Mesenchymal stem cell (in vitro differentiated cells and primary cell): Measurements from ENCODE around the gene MEG3.

Experiments
- DNase-seq: peaks from one replicate; pipeline ENCODE4 v3.0.0-alpha.2; 2013
- H2AFZ ChIP-seq: one replicate; pipeline ENCODE4 v1.6.1; 2013; ENCODE audit warnings: low read depth, mild to moderate bottlenecking, control low read depth, inconsistent platforms, low read length, moderate library complexity
- H2AK5ac ChIP-seq: 2 replicates; pipeline ENCODE4 v1.6.1; 2013; ENCODE audit warnings: low read length, moderate library complexity, mild to moderate bottlenecking, inconsistent platforms; ENCODE audit not compliant: severe bottlenecking
- H2BK120ac ChIP-seq: one replicate; pipeline ENCODE4 v1.6.1; 2013; ENCODE audit warnings: low read depth, mild to moderate bottlenecking, inconsistent platforms, low read length, moderate library complexity
- H2BK12ac ChIP-seq, 2 experiments: one replicate each; pipeline ENCODE4 v1.6.1; 2013; ENCODE audit warnings: inconsistent platforms in 2 of 2, low read length in 2 of 2, mild to moderate bottlenecking in 2 of 2, moderate library complexity in 2 of 2, control low read depth in 1 of 2
- H2BK15ac ChIP-seq: one replicate; pipeline ENCODE4 v1.6.1; 2013; ENCODE audit warnings: mild to moderate bottlenecking, low read depth, inconsistent platforms; ENCODE audit not compliant: poor library complexity, severe bottlenecking
- H2BK5ac ChIP-seq: 2 replicates; pipeline ENCODE4 v1.6.1; 2013; ENCODE audit warnings: low read depth, mild to moderate bottlenecking, low read length, control low read depth, inconsistent platforms; ENCODE audit not compliant: poor library complexity, severe bottlenecking
- H3K14ac ChIP-seq, 2 experiments: one replicate each; pipeline ENCODE4 v1.6.1; 2013; ENCODE audit warnings: inconsistent platforms in 2 of 2, low read length in 2 of 2, control low read depth in 1 of 2, mild to moderate bottlenecking in 1 of 2, moderate library complexity in 1 of 2
- H3K18ac ChIP-seq, 2 experiments: one replicate each; pipeline ENCODE4 v1.6.1; 2013; ENCODE audit warnings: inconsistent platforms in 2 of 2, low read length in 2 of 2, control low read depth in 1 of 2, low read depth in 1 of 2, mild to moderate bottlenecking in 1 of 2
- H3K23ac ChIP-seq, 2 experiments: one replicate each; pipeline ENCODE4 v1.6.1; 2013; ENCODE audit warnings: inconsistent platforms in 2 of 2, low read length in 2 of 2, mild to moderate bottlenecking in 2 of 2, moderate library complexity in 2 of 2, control low read depth in 1 of 2
- H3K27ac ChIP-seq: 2 replicates; pipeline ENCODE4 v1.5.1; 2013; ENCODE audit warnings: mild to moderate bottlenecking, moderate library complexity, low read length, control low read depth, inconsistent platforms; ENCODE audit not compliant: poor library complexity, severe bottlenecking
- H3K27me3 ChIP-seq, 2 experiments: 2 replicates each; pipeline versions ENCODE4 v1.6.1 to v1.7.0; 2013; ENCODE audit warnings: low read length in 2 of 2, mild to moderate bottlenecking in 2 of 2, moderate library complexity in 2 of 2, control low read depth in 1 of 2, inconsistent platforms in 1 of 2; ENCODE audit not compliant: control insufficient read depth in 1 of 2, insufficient read depth in 1 of 2
- H3K36me3 ChIP-seq, 2 experiments: 2 replicates each; pipeline versions ENCODE4 v1.6.1 to v1.7.0; 2013; ENCODE audit warnings: low read length in 2 of 2, control low read depth in 1 of 2, inconsistent platforms in 1 of 2, low read depth in 1 of 2, mild to moderate bottlenecking in 1 of 2; ENCODE audit not compliant: insufficient read depth in 2 of 2, control insufficient read depth in 1 of 2
- H3K4ac ChIP-seq, 2 experiments: one replicate each; pipeline ENCODE4 v1.6.1; 2013; ENCODE audit warnings: inconsistent platforms in 2 of 2, low read length in 2 of 2, mild to moderate bottlenecking in 2 of 2, moderate library complexity in 2 of 2, control low read depth in 1 of 2, low read depth in 1 of 2
- H3K4me1 ChIP-seq: 2 replicates; pipeline ENCODE4 v1.6.1; 2013; ENCODE audit warnings: low read depth, low read length, control low read depth; ENCODE audit not compliant: control insufficient read depth, insufficient read depth
- H3K4me2 ChIP-seq: 2 replicates; pipeline ENCODE4 v1.6.1; 2013; ENCODE audit warnings: low read length, mild to moderate bottlenecking, inconsistent platforms; ENCODE audit not compliant: poor library complexity, severe bottlenecking
- H3K4me3 ChIP-seq, 2 experiments: 2 replicates each; pipeline versions ENCODE4 v1.5.1 to v1.7.0; 2013; ENCODE audit warnings: low read length in 2 of 2, mild to moderate bottlenecking in 2 of 2, control low read depth in 1 of 2, low read depth in 1 of 2; ENCODE audit not compliant: insufficient read depth in 1 of 2
- H3K79me1 ChIP-seq: replicated peaks from 2 replicates; pipeline ENCODE4 v1.6.1; 2013; ENCODE audit warnings: mild to moderate bottlenecking, control low read depth, low read length, inconsistent platforms; ENCODE audit not compliant: poor library complexity, severe bottlenecking
- H3K9ac ChIP-seq: 2 replicates; pipeline ENCODE4 v1.7.0; 2013; ENCODE audit warnings: mild to moderate bottlenecking, low read length, moderate library complexity
- H3K9me3 ChIP-seq: 2 replicates; pipeline ENCODE4 v1.7.0; 2013; ENCODE audit warnings: mild to moderate bottlenecking, low read length; ENCODE audit not compliant: control insufficient read depth
- H4K8ac ChIP-seq: one replicate; pipeline ENCODE4 v1.6.1; 2013; ENCODE audit warnings: inconsistent platforms, mild to moderate bottlenecking, low read length, moderate library complexity
- H4K91ac ChIP-seq: one replicate; pipeline ENCODE4 v1.6.1; 2013; ENCODE audit warnings: mild to moderate bottlenecking, low read length, inconsistent platforms
- WGBS: methylation state at CpG from one replicate; pipeline ENCODE4 v1.1.7; 2013; ENCODE audit warnings: mixed read lengths; 5-methylcytosine and 5-hydroxymethylcytosine counted together

MEG3 gene

DNA sequence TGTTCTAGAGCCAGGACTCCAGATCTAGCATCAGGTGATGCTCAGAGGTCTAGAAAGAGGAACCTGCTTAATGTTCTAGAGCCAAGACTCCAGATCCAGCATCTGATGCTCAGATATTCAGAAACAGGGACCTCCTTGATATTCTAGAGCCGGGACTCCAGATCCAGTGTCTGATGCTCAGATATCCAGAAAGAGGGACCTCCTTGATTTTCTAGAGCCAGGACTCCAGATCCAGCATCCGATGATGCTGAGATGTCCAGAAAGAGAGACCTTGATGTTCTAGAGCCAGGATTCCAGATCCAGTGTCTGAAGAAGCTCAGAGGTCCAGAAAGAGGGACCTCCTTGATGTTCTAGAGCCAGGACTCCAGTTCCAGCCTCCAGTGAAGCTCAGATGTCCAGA lies 36.9 kb downstream of the MEG3 start:
- 94% methylated on average over 2 of the region's 2 CpGs for WGBS
- Histone ChIP-seq H3K4me2 (no peak overlapping the region), H3K27me3 (peaks cover 10 to 26% of the 10 kb centered on the region in 2 experiments), H3K27ac (no peak overlapping the region), H3K4ac (no peak overlapping the region), H4K8ac (no peak overlapping the region), H2BK5ac (no peak overlapping the region), H3K9ac (no peak overlapping the region), H2BK120ac (no peak overlapping the region), H3K23ac (no peak overlapping the region), H2AK5ac (no peak overlapping the region), H3K4me1 (no peaks in the 10 kb centered on the region), H3K36me3 (peaks cover 0 to 44% of the 10 kb centered on the region in 2 experiments), H3K79me1 (no peaks in the 10 kb centered on the region), H3K4me3 (no peak overlapping the region), H4K91ac (no peak overlapping the region), H2AFZ (no peak overlapping the region), H3K9me3 (no peaks in the 10 kb centered on the region), H2BK15ac (no peak overlapping the region), H3K18ac (no peak overlapping the region), H2BK12ac (no peak overlapping the region), H3K14ac (no peak overlapping the region)
- no peak for DNase-seq

DNA sequence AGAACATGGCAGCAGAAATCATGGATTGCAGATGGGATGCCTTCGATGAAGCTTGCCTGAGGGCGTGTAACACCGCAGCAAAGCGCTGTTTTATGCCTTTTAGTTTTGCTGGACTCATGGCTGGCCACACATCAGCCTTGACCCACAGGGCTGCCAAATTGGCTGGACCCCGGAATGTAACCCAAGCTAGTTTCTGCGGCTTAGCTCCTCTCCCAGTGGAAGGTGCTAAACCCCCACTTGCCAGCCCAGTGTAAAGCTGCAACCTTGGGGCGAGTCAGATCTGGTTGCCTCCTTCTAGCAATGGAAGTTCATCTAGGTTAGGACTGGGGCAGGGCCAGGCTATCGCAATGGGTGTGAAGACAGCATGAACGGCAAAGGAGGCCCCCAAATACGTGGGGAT lies 38.3 kb downstream of the MEG3 start:
- Histone ChIP-seq H3K23ac (no peak overlapping the region), H3K4me3 (no peak overlapping the region), H3K79me1 (no peaks in the 10 kb centered on the region), H3K18ac (no peak overlapping the region), H3K4ac (no peak overlapping the region), H3K4me1 (peaks cover 1% of the 10 kb centered on the region), H3K27me3 (peaks cover 10 to 23% of the 10 kb centered on the region in 2 experiments), H2BK12ac (no peak overlapping the region), H3K36me3 (peaks cover 0 to 48% of the 10 kb centered on the region in 2 experiments), H3K4me2 (no peak overlapping the region), H2BK120ac (no peak overlapping the region), H4K91ac (no peak overlapping the region), H3K14ac (no peak overlapping the region), H2AK5ac (no peak overlapping the region), H3K9ac (no peak overlapping the region), H3K27ac (no peak overlapping the region), H4K8ac (no peak overlapping the region), H3K9me3 (no peaks in the 10 kb centered on the region), H2BK5ac (no peak overlapping the region), H2BK15ac (no peak overlapping the region), H2AFZ (no peak overlapping the region)
- DNase-seq, result no peak
- 88% methylated on average over 10 of the region's 10 CpGs for WGBS

GRCh38 chr14:100864960-100865681 lies 39.2 kb downstream of the MEG3 start:
- Histone ChIP-seq H3K14ac (no peak overlapping the region), H2AFZ (no peak overlapping the region), H4K91ac (no peak overlapping the region), H3K36me3 (peaks cover 0 to 43% of the 10 kb centered on the region in 2 experiments), H3K23ac (no peak overlapping the region), H3K27me3 (peaks cover 10 to 23% of the 10 kb centered on the region in 2 experiments), H3K79me1 (no peaks in the 10 kb centered on the region), H3K18ac (no peak overlapping the region), H3K9ac (peak overlapping the region; percentile 18), H2BK120ac (no peak overlapping the region), H2AK5ac (no peak overlapping the region), H3K4me1 (peaks cover 1% of the 10 kb centered on the region), H3K4me2 (no peak overlapping the region), H2BK12ac (no peak overlapping the region), H2BK5ac (no peak overlapping the region), H3K4me3 (no peak overlapping the region), H4K8ac (no peak overlapping the region), H2BK15ac (no peak overlapping the region), H3K27ac (no peak overlapping the region), H3K4ac (no peak overlapping the region), H3K9me3 (no peaks in the 10 kb centered on the region)
- WGBS, result 78% methylated on average over 7 of the region's 9 CpGs
- no peak for DNase-seq

GRCh38 chr14:100865682-100866591 lies 40.0 kb downstream of the MEG3 start:
- Histone ChIP-seq H3K4me1 (peaks cover 1% of the 10 kb centered on the region), H3K79me1 (no peaks in the 10 kb centered on the region), H2AFZ (no peak overlapping the region), H3K18ac (no peak overlapping the region), H2BK5ac (no peak overlapping the region), H4K8ac (no peak overlapping the region), H3K4me2 (no peak overlapping the region), H3K23ac (no peak overlapping the region), H3K4ac (no peak overlapping the region), H3K14ac (no peak overlapping the region), H4K91ac (no peak overlapping the region), H2BK15ac (no peak overlapping the region), H2BK120ac (no peak overlapping the region), H3K27ac (no peak overlapping the region), H3K36me3 (peaks cover 0 to 43% of the 10 kb centered on the region in 2 experiments), H3K9ac (peak overlapping the region; percentile 18), H3K27me3 (peaks cover 10 to 23% of the 10 kb centered on the region in 2 experiments), H3K9me3 (no peaks in the 10 kb centered on the region), H2AK5ac (no peak overlapping the region), H2BK12ac (no peak overlapping the region), H3K4me3 (no peak overlapping the region)
- DNase-seq, result no peak
- 89% methylated on average over 22 of the region's 22 CpGs for WGBS
